ENCODE measurements around the gene UBE2M. TPM values are rescaled to one million over a fixed set of nuclear protein-coding genes. Genes with fewer than 3 reads are reported as not detected.
A peak's percentile ranks its signal among the peaks of the same experiment; 100 is the strongest.

UBE2M gene
- total RNA-seq, 1 experiment from 2014 or later = 127 TPM

DNA sequence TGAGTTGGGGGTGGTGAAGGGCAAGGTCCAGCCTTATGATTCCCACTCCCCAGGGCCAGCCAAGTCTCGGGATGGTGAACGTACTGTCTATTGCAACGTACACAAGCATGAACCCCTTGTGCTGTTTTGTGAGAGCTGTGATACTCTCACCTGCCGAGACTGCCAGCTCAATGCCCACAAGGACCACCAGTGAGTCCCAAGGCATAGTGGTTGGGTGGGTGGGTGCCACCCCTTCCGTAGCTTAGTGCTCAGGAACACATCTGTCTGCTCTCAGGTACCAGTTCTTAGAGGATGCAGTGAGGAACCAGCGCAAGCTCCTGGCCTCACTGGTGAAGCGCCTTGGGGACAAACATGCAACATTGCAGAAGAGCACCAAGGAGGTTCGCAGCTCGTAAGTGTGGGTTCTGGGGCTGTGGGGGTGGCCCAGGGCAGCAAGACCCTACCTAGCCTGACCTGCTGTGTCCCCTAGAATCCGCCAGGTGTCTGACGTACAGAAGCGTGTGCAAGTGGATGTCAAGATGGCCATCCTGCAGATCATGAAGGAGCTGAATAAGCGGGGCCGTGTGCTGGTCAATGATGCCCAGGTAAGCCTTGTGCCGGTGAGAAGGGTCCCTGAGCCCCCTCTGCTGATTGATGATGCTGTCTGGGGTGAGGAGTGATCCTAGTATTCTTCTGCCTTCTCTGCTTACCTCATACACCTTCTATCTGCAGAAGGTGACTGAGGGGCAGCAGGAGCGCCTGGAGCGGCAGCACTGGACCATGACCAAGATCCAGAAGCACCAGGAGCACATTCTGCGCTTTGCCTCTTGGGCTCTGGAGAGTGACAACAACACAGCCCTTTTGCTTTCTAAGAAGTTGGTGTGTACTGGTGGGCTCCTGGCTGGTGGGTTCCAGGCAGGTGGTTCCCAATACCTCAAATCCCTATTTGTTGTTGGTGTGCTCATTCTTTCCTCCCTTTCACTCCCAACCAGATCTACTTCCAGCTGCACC is 10.8 kb downstream of the UBE2M start:
- Histone ChIP-seq H3K18ac (ENCODE audit: insufficient read length, low read depth, low read length) (no peak overlapping the region), H3K23me2 (ENCODE audit: insufficient read length, low read depth, low read length, poor library complexity, severe bottlenecking) (peaks cover 11% of the 10 kb centered on the region), H3K4me2 (ENCODE audit: insufficient read depth, insufficient read length, low read length) (no peak overlapping the region), H4K5ac (ENCODE audit: insufficient read length, low read depth, low read length) (no peak overlapping the region), H3K27me3 (ENCODE audit: insufficient read depth, low read length) (peaks cover under 1% of the 10 kb centered on the region; the same call in 1 of the 2 replicates), H2BK5ac (ENCODE audit: insufficient read length, low read length) (no peak overlapping the region), H3K4ac (ENCODE audit: low read depth, low read length) (no peak overlapping the region), H3T11ph (ENCODE audit: low read length) (no peak overlapping the region), H3K23ac (ENCODE audit: insufficient read length, low read depth, low read length) (no peak overlapping the region), H2AFZ (ENCODE audit: low read length) (no peak overlapping the region), H2BK12ac (ENCODE audit: insufficient read length, low read depth, low read length) (no peak overlapping the region), H3K9ac (ENCODE audit: extremely low read depth, insufficient read length, low read length) (no peak overlapping the region), H3K79me1 (ENCODE audit: insufficient read depth, low read depth, low read length, poor library complexity, severe bottlenecking) (peaks cover 14% of the 10 kb centered on the region), H4K20me1 (ENCODE audit: control insufficient read depth, insufficient read depth, insufficient read length) (peaks cover 7% of the 10 kb centered on the region), H2BK120ac (ENCODE audit: low read depth, low read length, poor library complexity, severe bottlenecking) (no peak overlapping the region), H2BK20ac (ENCODE audit: low read depth, low read length, poor library complexity, severe bottlenecking) (no peak overlapping the region), H3K79me2 (ENCODE audit: insufficient read depth, low read length) (peaks cover 26% of the 10 kb centered on the region), H4K8ac (replicated peaks; ENCODE audit: insufficient read length, low read depth, low read length) (no peak overlapping the region), H4K91ac (ENCODE audit: insufficient read length, low read depth, low read length) (no peak overlapping the region), H3K27ac (ENCODE audit: insufficient read length, low read depth, low read length) (no peak overlapping the region), H3K4me1 (ENCODE audit: insufficient read depth, low read length) (peaks cover 4% of the 10 kb centered on the region; the same call in 1 of the 2 replicates), H3K56ac (ENCODE audit: insufficient read length, low read depth, low read length) (no peak overlapping the region), H2BK15ac (ENCODE audit: low read depth, low read length) (no peak overlapping the region), H3K9me3 (ENCODE audit: control insufficient read depth, low read depth, low read length) (no peaks in the 10 kb centered on the region), H3K14ac (ENCODE audit: insufficient read depth, low read length) (no peak overlapping the region), H2AK5ac (ENCODE audit: insufficient read length, low read length) (no peak overlapping the region)
- Mint-ChIP-seq H3K9me3 (no peaks in the 10 kb centered on the region; a peak in 1 of 5 replicates), H3K4me3 (peak overlapping the region in 1 of 2 experiments; percentile 43; a peak in 2 of 5 replicates), H3K27me3 (ENCODE audit: low read depth) (peaks cover 11% of the 10 kb centered on the region), H3K4me1 (peaks cover 19 to 20% of the 10 kb centered on the region in 2 experiments), H3K36me3 (ENCODE audit: insufficient read depth in 1 of 3, low read depth in 3 of 3) (peaks cover 57 to 77% (median 72%) of the 10 kb centered on the region in 3 experiments), H3K27ac (peak overlapping the region in 1 of 3 experiments; percentile 85; a peak in 3 of 7 replicates)
- WGBS (ENCODE audit: extremely low coverage, insufficient read length, low lambda C conversion rate) = no CpG with 5 or more reads among the region's 18 CpGs
- TF ChIP-seq, protein P1, sequence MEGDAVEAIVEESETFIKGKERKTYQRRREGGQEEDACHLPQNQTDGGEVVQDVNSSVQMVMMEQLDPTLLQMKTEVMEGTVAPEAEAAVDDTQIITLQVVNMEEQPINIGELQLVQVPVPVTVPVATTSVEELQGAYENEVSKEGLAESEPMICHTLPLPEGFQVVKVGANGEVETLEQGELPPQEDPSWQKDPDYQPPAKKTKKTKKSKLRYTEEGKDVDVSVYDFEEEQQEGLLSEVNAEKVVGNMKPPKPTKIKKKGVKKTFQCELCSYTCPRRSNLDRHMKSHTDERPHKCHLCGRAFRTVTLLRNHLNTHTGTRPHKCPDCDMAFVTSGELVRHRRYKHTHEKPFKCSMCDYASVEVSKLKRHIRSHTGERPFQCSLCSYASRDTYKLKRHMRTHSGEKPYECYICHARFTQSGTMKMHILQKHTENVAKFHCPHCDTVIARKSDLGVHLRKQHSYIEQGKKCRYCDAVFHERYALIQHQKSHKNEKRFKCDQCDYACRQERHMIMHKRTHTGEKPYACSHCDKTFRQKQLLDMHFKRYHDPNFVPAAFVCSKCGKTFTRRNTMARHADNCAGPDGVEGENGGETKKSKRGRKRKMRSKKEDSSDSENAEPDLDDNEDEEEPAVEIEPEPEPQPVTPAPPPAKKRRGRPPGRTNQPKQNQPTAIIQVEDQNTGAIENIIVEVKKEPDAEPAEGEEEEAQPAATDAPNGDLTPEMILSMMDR (conservative IDR thresholded peaks at IDR 0.05) = no peak
- DNase-seq = no peak

Data from H9 (cell line).